ENCODE results near the gene VOPP1. TPM values are rescaled to one million over a fixed set of nuclear protein-coding genes. Genes with fewer than 3 reads are reported as not detected.

VOPP1 gene
- total RNA-seq, 1 donor from 2014 or later: 23.7 TPM

DNA sequence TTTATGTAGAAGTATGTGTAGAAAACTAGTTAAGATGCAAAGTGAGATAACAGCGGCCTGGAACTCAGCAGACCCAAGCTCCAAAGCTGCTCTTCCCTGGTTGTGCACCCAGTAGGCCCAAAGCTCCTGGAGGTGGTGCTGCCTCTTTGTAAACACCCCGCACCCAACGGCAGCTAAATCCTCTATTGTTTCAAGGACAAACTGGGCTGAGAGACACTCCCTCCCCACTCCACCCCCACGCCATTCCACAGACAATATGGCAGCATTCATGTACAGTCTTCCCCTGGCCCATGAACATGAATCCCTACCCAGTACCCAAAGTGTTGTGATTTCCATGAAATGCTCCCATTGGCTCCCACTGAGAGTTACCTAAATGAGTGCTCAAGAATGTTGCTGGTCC is 73.5 kb downstream of the VOPP1 start:
- peaks cover 49% of the 10 kb centered on the region for H3K4me1 ChIP-seq
- no peak for DNase-seq
- H3K27me3 ChIP-seq (ENCODE audit: low read depth): no peaks in the 10 kb centered on the region
- H3K4me3 ChIP-seq: no peak overlapping the region
- TF ChIP-seq, protein P1, sequence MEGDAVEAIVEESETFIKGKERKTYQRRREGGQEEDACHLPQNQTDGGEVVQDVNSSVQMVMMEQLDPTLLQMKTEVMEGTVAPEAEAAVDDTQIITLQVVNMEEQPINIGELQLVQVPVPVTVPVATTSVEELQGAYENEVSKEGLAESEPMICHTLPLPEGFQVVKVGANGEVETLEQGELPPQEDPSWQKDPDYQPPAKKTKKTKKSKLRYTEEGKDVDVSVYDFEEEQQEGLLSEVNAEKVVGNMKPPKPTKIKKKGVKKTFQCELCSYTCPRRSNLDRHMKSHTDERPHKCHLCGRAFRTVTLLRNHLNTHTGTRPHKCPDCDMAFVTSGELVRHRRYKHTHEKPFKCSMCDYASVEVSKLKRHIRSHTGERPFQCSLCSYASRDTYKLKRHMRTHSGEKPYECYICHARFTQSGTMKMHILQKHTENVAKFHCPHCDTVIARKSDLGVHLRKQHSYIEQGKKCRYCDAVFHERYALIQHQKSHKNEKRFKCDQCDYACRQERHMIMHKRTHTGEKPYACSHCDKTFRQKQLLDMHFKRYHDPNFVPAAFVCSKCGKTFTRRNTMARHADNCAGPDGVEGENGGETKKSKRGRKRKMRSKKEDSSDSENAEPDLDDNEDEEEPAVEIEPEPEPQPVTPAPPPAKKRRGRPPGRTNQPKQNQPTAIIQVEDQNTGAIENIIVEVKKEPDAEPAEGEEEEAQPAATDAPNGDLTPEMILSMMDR (IDR thresholded peaks at IDR 0.05; ENCODE audit: borderline replicate concordance): no peak
- no peaks in the 10 kb centered on the region for H3K9me3 ChIP-seq (replicated peaks)
- peaks cover 27% of the 10 kb centered on the region for H3K36me3 ChIP-seq
- H3K27ac ChIP-seq (replicated peaks): no peak overlapping the region
- intact Hi-C loops (cut with micrococcal nuclease): no loop called here

DNA sequence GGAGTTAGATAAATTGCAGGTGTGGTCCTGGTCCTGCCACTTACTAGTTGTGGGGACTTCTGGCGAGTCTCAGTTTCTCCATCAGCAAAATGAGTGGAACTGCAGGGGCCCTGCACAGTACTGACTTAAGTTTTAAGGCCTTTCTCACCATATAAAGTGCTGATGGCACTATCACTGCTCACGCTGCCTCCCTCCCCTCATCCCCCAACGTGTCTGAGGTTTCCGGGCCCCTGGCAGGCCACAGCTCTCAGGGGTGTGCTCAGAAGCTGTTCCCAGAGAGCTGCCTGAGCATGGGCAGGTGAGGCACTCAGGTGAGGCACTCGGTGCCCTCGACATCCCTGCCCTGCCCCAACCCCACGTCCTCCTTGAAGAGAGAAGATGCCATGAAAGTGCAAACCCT is 74.2 kb downstream of the VOPP1 start:
- H3K4me1 ChIP-seq: peaks cover 49% of the 10 kb centered on the region
- H3K4me3 ChIP-seq: no peak overlapping the region
- intact Hi-C loops (cut with micrococcal nuclease): no loop called here
- no peaks in the 10 kb centered on the region for H3K9me3 ChIP-seq (replicated peaks)
- TF ChIP-seq, protein P1 (IDR thresholded peaks at IDR 0.05; ENCODE audit: borderline replicate concordance): no peak
- no peaks in the 10 kb centered on the region for H3K27me3 ChIP-seq (ENCODE audit: low read depth)
- peaks cover 28% of the 10 kb centered on the region for H3K36me3 ChIP-seq
- no peak overlapping the region for H3K27ac ChIP-seq (replicated peaks)
- DNase-seq: no peak

DNA sequence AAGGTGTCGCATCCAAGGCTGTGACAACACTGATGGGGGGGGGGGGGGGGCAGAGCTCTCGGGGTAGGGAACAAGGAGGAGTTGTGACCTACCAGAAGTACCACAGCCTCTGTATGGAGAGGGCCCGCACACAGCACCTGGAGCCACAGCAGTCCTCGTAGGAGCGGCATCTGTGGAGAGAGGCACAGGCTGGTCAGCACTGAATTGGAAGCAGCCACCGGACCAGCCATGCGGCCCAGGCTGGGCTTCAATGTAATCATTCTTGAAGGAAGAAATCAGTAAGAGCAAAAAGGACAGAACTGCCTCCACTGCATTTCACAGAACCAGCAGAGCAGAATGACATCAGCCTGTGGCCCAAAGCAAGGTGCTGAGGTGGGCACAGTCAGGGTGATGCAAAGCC is 74.8 kb downstream of the VOPP1 start:
- Histone ChIP-seq H3K9me3 (replicated peaks) (no peaks in the 10 kb centered on the region), H3K4me3 (no peak overlapping the region), H3K27ac (replicated peaks) (no peak overlapping the region), H3K4me1 (peaks cover 43% of the 10 kb centered on the region), H3K27me3 (ENCODE audit: low read depth) (no peaks in the 10 kb centered on the region), H3K36me3 (peaks cover 31% of the 10 kb centered on the region)
- TF ChIP-seq, protein P1 (IDR thresholded peaks at IDR 0.05; ENCODE audit: borderline replicate concordance): no peak
- no peak for DNase-seq
- intact Hi-C loops (cut with micrococcal nuclease): no loop called here

DNA sequence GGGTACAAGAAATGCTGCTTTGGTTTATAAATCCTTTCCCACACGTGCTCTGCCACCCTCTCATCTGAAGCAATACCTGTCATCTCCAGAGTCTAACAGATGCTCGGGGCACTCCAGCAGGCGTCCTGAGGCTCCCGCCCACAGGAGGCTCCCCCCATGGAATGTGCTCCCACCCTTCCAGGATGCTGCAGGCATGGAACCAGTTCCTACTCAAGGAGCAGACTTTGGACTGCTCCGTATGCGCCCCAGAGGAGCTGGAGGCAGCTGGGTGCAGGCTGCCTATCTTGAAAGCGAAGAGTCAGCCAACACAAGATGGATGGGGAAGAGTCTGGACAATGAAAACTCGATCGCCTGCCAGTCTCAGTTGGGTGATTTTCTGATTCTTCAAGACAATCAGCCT is 75.4 kb downstream of the VOPP1 start:
- TF ChIP-seq, protein P1 (IDR thresholded peaks at IDR 0.05; ENCODE audit: borderline replicate concordance): no peak
- H3K4me3 ChIP-seq: no peak overlapping the region
- intact Hi-C loops (cut with micrococcal nuclease): no loop called here
- H3K4me1 ChIP-seq: peaks cover 37% of the 10 kb centered on the region
- DNase-seq: no peak
- H3K36me3 ChIP-seq: peaks cover 37% of the 10 kb centered on the region
- no peaks in the 10 kb centered on the region for H3K9me3 ChIP-seq (replicated peaks)
- no peak overlapping the region for H3K27ac ChIP-seq (replicated peaks)
- H3K27me3 ChIP-seq (ENCODE audit: low read depth): no peaks in the 10 kb centered on the region

DNA sequence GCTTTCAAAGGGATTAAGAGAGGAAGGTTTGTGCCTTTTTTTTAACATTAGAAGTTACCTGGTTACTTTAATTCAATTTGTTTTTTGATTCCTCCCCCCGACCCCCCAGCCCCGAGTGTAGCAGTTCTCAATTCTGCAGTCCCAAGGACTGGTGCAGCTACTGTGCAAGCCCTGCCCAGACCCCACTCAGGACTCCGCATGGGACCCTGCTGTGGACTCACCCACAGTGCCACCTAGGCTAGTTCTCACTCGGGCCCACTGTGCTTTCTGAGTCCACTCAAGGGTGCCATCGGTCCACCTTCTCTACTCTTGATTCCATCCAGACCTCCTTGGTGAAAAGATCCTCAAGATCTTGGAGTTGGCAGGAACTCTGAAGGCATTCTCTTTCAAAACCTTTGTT is 77.4 kb downstream of the VOPP1 start:
- H3K36me3 ChIP-seq: peaks cover 53% of the 10 kb centered on the region
- no peak for DNase-seq

More for the DNA sequence above, 77.4 kb downstream of the VOPP1 start:
- intact Hi-C loops (cut with micrococcal nuclease): no loop called here
- H3K9me3 ChIP-seq (replicated peaks): no peaks in the 10 kb centered on the region
- no peak overlapping the region for H3K27ac ChIP-seq (replicated peaks)
- no peak overlapping the region for H3K4me3 ChIP-seq
- TF ChIP-seq, protein P1 (IDR thresholded peaks at IDR 0.05; ENCODE audit: borderline replicate concordance): no peak
- H3K4me1 ChIP-seq: peaks cover 17% of the 10 kb centered on the region
- H3K27me3 ChIP-seq (ENCODE audit: low read depth): no peaks in the 10 kb centered on the region

All from left ventricle myocardium inferior (tissue), 1 donor.